Thoracic aorta (tissue), 2 donors: Measurements from ENCODE around the gene ACSL1. TPM values are rescaled to one million over a fixed set of nuclear protein-coding genes. Genes with fewer than 3 reads are reported as not detected.

Experiments
- ATAC-seq: fragments of 150-250 bp; one replicate; pipeline ENCODE4 v1.8.0; 2017; ENCODE audit warnings: low read depth; ENCODE audit not compliant: insufficient number of reproducible peaks, low FRiP score
- DNase-seq: peaks from one replicate; pipeline ENCODE4 v3.0.0-alpha.2; 2020; ENCODE audit warnings: low spot score
- H3K27ac ChIP-seq, 2 donors: fragments of 200-600 bp; sonication (generic); 1 replicate in 1 of 2; 2 replicates in 1 of 2; pipeline ENCODE4 v1.5.1; 2016; ENCODE audit warnings: mild to moderate bottlenecking in 2 of 2, moderate library complexity in 2 of 2
- H3K27me3 ChIP-seq: fragments of 200-600 bp; sonication (generic); replicated peaks from 2 replicates; pipeline ENCODE4 v1.6.0; 2016; ENCODE audit warnings: mild to moderate bottlenecking; ENCODE audit not compliant: insufficient read depth
- H3K36me3 ChIP-seq: fragments of 200-600 bp; sonication (generic); one replicate; pipeline ENCODE4 v1.5.1; 2016
- H3K4me1 ChIP-seq, 2 donors: fragments of 200-600 bp; sonication (generic); 1 replicate in 1 of 2; 2 replicates in 1 of 2; pipeline versions ENCODE4 v1.5.1 to v1.6.0; 2016; ENCODE audit warnings: low read depth in 2 of 2, mild to moderate bottlenecking in 1 of 2; ENCODE audit not compliant: control insufficient read depth in 1 of 2
- H3K4me3 ChIP-seq: fragments of 200-600 bp; sonication (generic); 2 replicates; pipeline ENCODE4 v1.5.1; 2016; ENCODE audit warnings: mild to moderate bottlenecking
- H3K9me3 ChIP-seq: fragments of 200-600 bp; sonication (generic); 2 replicates; pipeline ENCODE4 v1.5.1; 2016
- CTCF ChIP-seq: fragments of 200-600 bp; sonication (generic); IDR thresholded peaks from one replicate; pipeline ENCODE4 v1.5.1; 2019; ENCODE audit warnings: antibody characterized with exemption
- total RNA-seq, 2 donors: library from RNA; depleted of rRNA; stranded (reverse); fragments of >200 nt; gene quantifications; one replicate each; pipeline versions ENCODE4 v1.1.0 to v1.2.3, GENCODE V29; 2016

Gene ACSL1
- total RNA-seq, 2 donors from 2014 or later, result 90.4 to 155 TPM

- DNase-seq (no peak), ATAC-seq (no peak)
- no peak overlapping the region for H3K27ac ChIP-seq
- H3K4me3 ChIP-seq, result no peak overlapping the region
- no peak for TF ChIP-seq CTCF
- no peaks in the 10 kb centered on the region for H3K27me3 ChIP-seq
- no peaks in the 10 kb centered on the region for H3K9me3 ChIP-seq
- H3K36me3 ChIP-seq, result peaks cover 55% of the 10 kb centered on the region
- H3K4me1 ChIP-seq, result no peaks in the 10 kb centered on the region
Measured at GRCh38 chr4:184762100-184762499, 63.7 kb downstream of the ACSL1 start.

- TF ChIP-seq CTCF, result no peak
- Histone ChIP-seq H3K9me3 (no peaks in the 10 kb centered on the region), H3K27ac (no peak overlapping the region), H3K27me3 (no peaks in the 10 kb centered on the region), H3K4me1 (no peaks in the 10 kb centered on the region), H3K4me3 (no peak overlapping the region), H3K36me3 (peaks cover 53% of the 10 kb centered on the region)
- DNase-seq, result no peak
- ATAC-seq, result no peak
Measured at GRCh38 chr4:184760681-184761080, 65.1 kb downstream of the ACSL1 start.

GRCh38 chr4:184757810-184758209, 68.0 kb downstream of the ACSL1 start:
- no peak overlapping the region for H3K27ac ChIP-seq
- TF ChIP-seq CTCF, result no peak
- H3K36me3 ChIP-seq, result peaks cover 40% of the 10 kb centered on the region
- no peaks in the 10 kb centered on the region for H3K4me1 ChIP-seq
- no peak for ATAC-seq
- no peak for DNase-seq
- no peak overlapping the region for H3K4me3 ChIP-seq
- no peaks in the 10 kb centered on the region for H3K27me3 ChIP-seq
- H3K9me3 ChIP-seq, result no peaks in the 10 kb centered on the region

GRCh38 chr4:184756399-184756798, 69.4 kb downstream of the ACSL1 start:
- TF ChIP-seq CTCF, result no peak
- ATAC-seq, result no peak
- Histone ChIP-seq H3K9me3 (no peaks in the 10 kb centered on the region), H3K27ac (no peak overlapping the region), H3K4me1 (no peaks in the 10 kb centered on the region), H3K36me3 (peaks cover 35% of the 10 kb centered on the region), H3K4me3 (no peak overlapping the region), H3K27me3 (no peaks in the 10 kb centered on the region)
- DNase-seq, result no peak

- Histone ChIP-seq H3K27me3 (no peaks in the 10 kb centered on the region), H3K27ac (no peak overlapping the region), H3K4me1 (no peaks in the 10 kb centered on the region), H3K9me3 (no peaks in the 10 kb centered on the region), H3K4me3 (no peak overlapping the region), H3K36me3 (peaks cover 28% of the 10 kb centered on the region)
- ATAC-seq, result no peak
- no peak for TF ChIP-seq CTCF
- no peak for DNase-seq
Measured at GRCh38 chr4:184755278-184755677, 70.5 kb downstream of the ACSL1 start.
